Testis (tissue), 2 donors: ENCODE data around the gene KCNQ5.

Source experiments
- CTCF ChIP-seq, 3 experiments: fragments of 450-650 bp in 2 of 3; fragments of 200-600 bp in 1 of 3; sonication (generic) in 1 of 3; IDR thresholded peaks; one replicate each; pipeline ENCODE4 v1.5.1; 2016 to 2019; ENCODE audit warnings: antibody characterized with exemption in 3 of 3, mild to moderate bottlenecking in 2 of 3, moderate library complexity in 1 of 3
- POLR2A ChIP-seq: fragments of 450-650 bp; IDR thresholded peaks from one replicate; pipeline ENCODE4 v1.6.1; 2017; ENCODE audit warnings: antibody characterized with exemption, mild to moderate bottlenecking, moderate library complexity

- TF ChIP-seq CTCF (IDR thresholded peaks at IDR 0.05) (no peak), POLR2A (no peak)
Measured at GRCh38 chr6:72589096-72589495, 32.8 kb upstream of the KCNQ5 start.
